HepG2 (cell line): ENCODE data around the gene SLC29A1. TPM values are rescaled to one million over a fixed set of nuclear protein-coding genes. Genes with fewer than 3 reads are reported as not detected.
"Not testable (repeated sequence)": the region's sequence is repeated elsewhere in the genome, so short reads cannot be mapped to it uniquely, and the experiment has no call there.

Experiments
- ATAC-seq: fragments of 200-7000 bp; cut with Tn5 transposase; 3 replicates; pipeline ENCODE4 v1.9.1; 2020; ENCODE audit warnings: mild to moderate bottlenecking, moderate library complexity
- BruUV-seq: library from RNA; stranded (reverse); fragments of 400-500 nt; replicated peaks from 2 replicates; lab custom pipeline; 2021; lab: Mats Ljungman, UMichigan
- CTCF ChIA-PET: fragments of 300-600 bp; formaldehyde crosslinking; extraction: SDS; loops from one replicate; lab custom pipeline; 2021; ENCODE audit warnings: low total read pairs, inconsistent platforms, low intra/inter-chr PET ratio; lab: Yijun Ruan, JAX
- POLR2A ChIA-PET: fragments of 350-600 bp; sonication (Branson Sonifier 250); formaldehyde crosslinking; loops from one replicate; lab custom pipeline; 2020; ENCODE audit warnings: antibody characterized with exemption, inconsistent platforms; lab: Yijun Ruan, JAX
- DNase-seq: peaks from one replicate; pipeline ENCODE4 v3.0.0-alpha.2; 2015; ENCODE audit warnings: low spot score
- FAIRE-seq: peaks from 3 replicates; lab custom pipeline; 2011; peaks lifted over from hg19 to GRCh38; lab: Jason Lieb, UNC
- H2AFZ ChIP-seq: one replicate; pipeline ENCODE4 v1.6.1; 2011; ENCODE audit warnings: low read length, inconsistent platforms
- H3K27ac ChIP-seq: fragments of 300-600 bp; 3 replicates; pipeline ENCODE4 v1.8.0; 2011; ENCODE audit warnings: mixed run types, mild to moderate bottlenecking, mixed read lengths, low read length, inconsistent platforms; ENCODE audit not compliant: insufficient read depth; ENCODE audit errors: extremely low read length
- H3K27me3 ChIP-seq, 2 experiments: fragments of 200-600 bp in 1 of 2; 2 replicates in 1 of 2; 3 replicates in 1 of 2; pipeline versions ENCODE4 v1.6.0 to v1.8.0; 2011; ENCODE audit warnings: low read length in 2 of 2, mild to moderate bottlenecking in 2 of 2, moderate library complexity in 2 of 2, inconsistent platforms in 1 of 2; ENCODE audit not compliant: insufficient read depth in 2 of 2, control insufficient read depth in 1 of 2
- H3K36me3 ChIP-seq, 2 experiments: fragments of 200-600 bp in 1 of 2; replicated peaks in 1 of 2; 2 replicates in 1 of 2; 3 replicates in 1 of 2; pipeline versions ENCODE4 v1.5.1 to v1.8.0; 2011; ENCODE audit warnings: low read length in 2 of 2, inconsistent platforms in 1 of 2; ENCODE audit not compliant: insufficient read depth in 2 of 2, control insufficient read depth in 1 of 2
- H3K4me1 ChIP-seq: 2 replicates; pipeline ENCODE4 v1.5.1; 2012; ENCODE audit warnings: low read length, inconsistent platforms; ENCODE audit not compliant: insufficient read depth
- H3K4me2 ChIP-seq: 2 replicates; pipeline ENCODE4 v1.6.0; 2011; ENCODE audit warnings: low read depth, low read length, inconsistent platforms
- H3K4me3 ChIP-seq, 3 experiments: fragments of 200-600 bp in 1 of 3; sonication (generic), shearing (Covaris generic) in 1 of 3; replicated peaks in 1 of 3; 2 replicates each; pipeline ENCODE4 v1.5.1; 2011 to 2016; ENCODE audit warnings: low read length in 3 of 3, inconsistent platforms in 2 of 3, low read depth in 2 of 3, mild to moderate bottlenecking in 2 of 3, control low read depth in 1 of 3, mixed read lengths in 1 of 3; ENCODE audit not compliant: insufficient read depth in 1 of 3
- H3K79me2 ChIP-seq: one replicate; pipeline ENCODE4 v1.6.1; 2011; ENCODE audit warnings: low read length, inconsistent platforms; ENCODE audit not compliant: insufficient read depth
- H3K9ac ChIP-seq: 2 replicates; pipeline ENCODE4 v1.6.0; 2011; ENCODE audit warnings: mild to moderate bottlenecking, low read depth, low read length, inconsistent platforms; ENCODE audit not compliant: insufficient read depth
- H3K9me3 ChIP-seq: 2 replicates; pipeline ENCODE4 v1.5.1; 2012; ENCODE audit warnings: mild to moderate bottlenecking, low read length
- H4K20me1 ChIP-seq: 2 replicates; pipeline ENCODE4 v1.6.0; 2011; ENCODE audit warnings: inconsistent platforms, mild to moderate bottlenecking, low read length, moderate library complexity; ENCODE audit not compliant: insufficient read depth
- CBX2 ChIP-seq, 2 experiments: fragments of 200-600 bp in 1 of 2; sonication (generic); formaldehyde crosslinking in 1 of 2; IDR thresholded peaks; 2 replicates each; pipeline versions ENCODE4 v1.7.0 to v1.8.1; 2018 to 2022; ENCODE audit warnings: low read depth in 2 of 2, low read length in 1 of 2, mild to moderate bottlenecking in 1 of 2, missing genetic modification reagents in 1 of 2
- PRPF4 ChIP-seq: fragments of 200-400 bp; formaldehyde crosslinking; IDR thresholded peaks from 2 replicates; pipeline ENCODE4 v1.6.1; 2016; ENCODE audit warnings: low read length, low read depth; ENCODE audit not compliant: poor library complexity, severe bottlenecking
- ZNF441 ChIP-seq: sonication (generic); formaldehyde crosslinking; IDR thresholded peaks from 2 replicates; pipeline ENCODE4 v1.7.0; 2021; ENCODE audit warnings: missing genetic modification reagents, borderline replicate concordance
- ZNF788 ChIP-seq: sonication (generic); formaldehyde crosslinking; IDR thresholded peaks from 2 replicates; pipeline ENCODE4 v1.5.0; 2020; ENCODE audit warnings: mild to moderate bottlenecking, missing genetic modification reagents, borderline replicate concordance
- WGBS: methylation state at CpG from one replicate; pipeline ENCODE4 v1.1.6; 2017; ENCODE audit warnings: low lambda C conversion rate; 5-methylcytosine and 5-hydroxymethylcytosine counted together
- in situ Hi-C: cut with HindIII; loops from 2 replicates; pipeline ENCODE4 v1.10.0; 2017; ENCODE audit warnings: low pct_unique_long_range_greater_than_20kb; ENCODE audit not compliant: extremely low pct_ligation_motif_present
- intact Hi-C: fragments of 100-400 bp; cut with micrococcal nuclease; formaldehyde crosslinking; loops from one replicate; pipeline ENCODE4 v1.10.0; 2022; ENCODE audit not compliant: unreplicated experiment
- polyA plus RNA-seq, 8 experiments: library from polyadenylated mRNA; depleted of rRNA in 3 of 8; stranded (reverse) in 7 of 8; unstranded in 1 of 8; fragments of >200 nt; fragmentation: Illumina TruSeq in 4 of 8; extraction: Trizol in 4 of 8; gene quantifications; 2 replicates each; pipeline versions ENCODE4 v1.2.1 to v1.2.3, GENCODE V29; 2011 to 2016; ENCODE audit warnings: low read depth in 4 of 8, missing spikeins in 1 of 8, mixed read lengths in 1 of 8; ENCODE audit not compliant: insufficient read depth in 1 of 8
- total RNA-seq, 5 experiments: library from RNA; depleted of rRNA; stranded (reverse); fragments of >200 nt; fragmentation: Illumina TruSeq; extraction: Trizol; gene quantifications; 2 replicates each; pipeline ENCODE4 v1.2.3, GENCODE V29; 2016; ENCODE audit warnings: low read depth in 1 of 5

The SLC29A1 gene
- total and polyA plus RNA-seq, 2 of the 13 experiments (the other 11 are each of a cell fraction or from before 2014, with no cell fraction given) = 43.2 to 106 TPM

- H3K27ac ChIP-seq = no peak overlapping the region
- no peaks in the 10 kb centered on the region for H3K79me2 ChIP-seq
- intact Hi-C loops = no loop called here
- 43% methylated on average over 5 of the region's 5 CpGs for WGBS
- peaks cover 0 to 5% of the 10 kb centered on the region in 2 experiments; a peak in 2 of 5 replicates for H3K27me3 ChIP-seq
- H4K20me1 ChIP-seq = no peaks in the 10 kb centered on the region
- no peak overlapping the region for H3K9ac ChIP-seq
- no peaks in the 10 kb centered on the region for H3K9me3 ChIP-seq
- FAIRE-seq = no peak
- H3K4me3 ChIP-seq = no peak overlapping the region
- in situ Hi-C loops = no loop called here
- DNase-seq = no peak
- ChIA-PET CTCF (no interaction called here), POLR2A (interaction anchor here (1.7 kb wide), 1 partner anchor 9 kb away, joined by 5 read pairs; no protein-coding TSS in a partner anchor)
- no peaks in the 10 kb centered on the region for H3K36me3 ChIP-seq
- ATAC-seq = no peak
- no peak overlapping the region for H3K4me2 ChIP-seq
- BruUV-seq = no TSS peak
- no peak for TF ChIP-seq CBX2 (IDR thresholded peaks at IDR 0.05; ENCODE audit: low read depth, low read length)
- no peak for TF ChIP-seq CBX2 (CRISPR knock-in tag; IDR thresholded peaks at IDR 0.05; ENCODE audit: low read depth)
- TF ChIP-seq PRPF4 = no peak
- TF ChIP-seq ZNF441 = no peak
- peaks cover 40% of the 10 kb centered on the region for H3K4me1 ChIP-seq
- H2AFZ ChIP-seq = no peak overlapping the region
Observed at GRCh38 chr6:44194326-44194725, 29.1 kb upstream of the SLC29A1 start.

- H4K20me1 ChIP-seq, H3K4me3 ChIP-seq, in situ Hi-C loops, BruUV-seq, DNase-seq, H3K36me3 ChIP-seq, H3K4me2 ChIP-seq, H3K27ac ChIP-seq, ATAC-seq, H3K79me2 ChIP-seq, H2AFZ ChIP-seq, CTCF ChIA-PET, H3K27me3 ChIP-seq, FAIRE-seq, H3K9ac ChIP-seq, intact Hi-C loops, H3K9me3 ChIP-seq, POLR2A ChIA-PET: not testable (repeated sequence)
- 28% methylated on average over 11 of the region's 11 CpGs for WGBS
- TF ChIP-seq ZNF788 (CRISPR knock-in tag) = 0 out of 2 replicates have a peak, but pooled peaks have one; percentile 6
- peaks cover 43% of the 10 kb centered on the region for H3K4me1 ChIP-seq
Observed at GRCh38 chr6:44196351-44196750, 27.0 kb upstream of the SLC29A1 start.
